Measurements from ENCODE around the gene CYP51A1.

CYP51A1 gene

GRCh38 chr7:92088266-92088665 lies 46.0 kb downstream of the CYP51A1 start:
- TF ChIP-seq, protein P1, sequence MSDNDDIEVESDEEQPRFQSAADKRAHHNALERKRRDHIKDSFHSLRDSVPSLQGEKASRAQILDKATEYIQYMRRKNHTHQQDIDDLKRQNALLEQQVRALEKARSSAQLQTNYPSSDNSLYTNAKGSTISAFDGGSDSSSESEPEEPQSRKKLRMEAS (IDR thresholded peaks at IDR 0.05), result no peak
- TF ChIP-seq TEAD4 (IDR thresholded peaks at IDR 0.05) (no peak), RAD21 (IDR thresholded peaks at IDR 0.05; ENCODE audit: low read depth) (no peak), EGR1 (IDR thresholded peaks at IDR 0.05) (no peak), EP300 (IDR thresholded peaks at IDR 0.05; ENCODE audit: borderline replicate concordance) (no peak), CEBPB (IDR thresholded peaks at IDR 0.05) (no peak), NFIC (IDR thresholded peaks at IDR 0.05) (no peak), TCF12 (IDR thresholded peaks at IDR 0.05; ENCODE audit: low read depth) (no peak), ZBTB7A (IDR thresholded peaks at IDR 0.05; ENCODE audit: low read depth) (no peak), FOXM1 (IDR thresholded peaks at IDR 0.05; ENCODE audit: borderline replicate concordance, low read depth) (no peak), CREB1 (IDR thresholded peaks at IDR 0.05; ENCODE audit: low read depth) (no peak), TAF1 (IDR thresholded peaks at IDR 0.05; ENCODE audit: low read depth) (no peak), YY1 (IDR thresholded peaks at IDR 0.05; ENCODE audit: low read depth) (no peak)
- TF ChIP-seq, protein P2, sequence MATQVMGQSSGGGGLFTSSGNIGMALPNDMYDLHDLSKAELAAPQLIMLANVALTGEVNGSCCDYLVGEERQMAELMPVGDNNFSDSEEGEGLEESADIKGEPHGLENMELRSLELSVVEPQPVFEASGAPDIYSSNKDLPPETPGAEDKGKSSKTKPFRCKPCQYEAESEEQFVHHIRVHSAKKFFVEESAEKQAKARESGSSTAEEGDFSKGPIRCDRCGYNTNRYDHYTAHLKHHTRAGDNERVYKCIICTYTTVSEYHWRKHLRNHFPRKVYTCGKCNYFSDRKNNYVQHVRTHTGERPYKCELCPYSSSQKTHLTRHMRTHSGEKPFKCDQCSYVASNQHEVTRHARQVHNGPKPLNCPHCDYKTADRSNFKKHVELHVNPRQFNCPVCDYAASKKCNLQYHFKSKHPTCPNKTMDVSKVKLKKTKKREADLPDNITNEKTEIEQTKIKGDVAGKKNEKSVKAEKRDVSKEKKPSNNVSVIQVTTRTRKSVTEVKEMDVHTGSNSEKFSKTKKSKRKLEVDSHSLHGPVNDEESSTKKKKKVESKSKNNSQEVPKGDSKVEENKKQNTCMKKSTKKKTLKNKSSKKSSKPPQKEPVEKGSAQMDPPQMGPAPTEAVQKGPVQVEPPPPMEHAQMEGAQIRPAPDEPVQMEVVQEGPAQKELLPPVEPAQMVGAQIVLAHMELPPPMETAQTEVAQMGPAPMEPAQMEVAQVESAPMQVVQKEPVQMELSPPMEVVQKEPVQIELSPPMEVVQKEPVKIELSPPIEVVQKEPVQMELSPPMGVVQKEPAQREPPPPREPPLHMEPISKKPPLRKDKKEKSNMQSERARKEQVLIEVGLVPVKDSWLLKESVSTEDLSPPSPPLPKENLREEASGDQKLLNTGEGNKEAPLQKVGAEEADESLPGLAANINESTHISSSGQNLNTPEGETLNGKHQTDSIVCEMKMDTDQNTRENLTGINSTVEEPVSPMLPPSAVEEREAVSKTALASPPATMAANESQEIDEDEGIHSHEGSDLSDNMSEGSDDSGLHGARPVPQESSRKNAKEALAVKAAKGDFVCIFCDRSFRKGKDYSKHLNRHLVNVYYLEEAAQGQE (IDR thresholded peaks at IDR 0.05; ENCODE audit: low read depth), result no peak
- TF ChIP-seq, protein P3, sequence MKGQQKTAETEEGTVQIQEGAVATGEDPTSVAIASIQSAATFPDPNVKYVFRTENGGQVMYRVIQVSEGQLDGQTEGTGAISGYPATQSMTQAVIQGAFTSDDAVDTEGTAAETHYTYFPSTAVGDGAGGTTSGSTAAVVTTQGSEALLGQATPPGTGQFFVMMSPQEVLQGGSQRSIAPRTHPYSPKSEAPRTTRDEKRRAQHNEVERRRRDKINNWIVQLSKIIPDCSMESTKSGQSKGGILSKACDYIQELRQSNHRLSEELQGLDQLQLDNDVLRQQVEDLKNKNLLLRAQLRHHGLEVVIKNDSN (IDR thresholded peaks at IDR 0.05), result no peak

DNA sequence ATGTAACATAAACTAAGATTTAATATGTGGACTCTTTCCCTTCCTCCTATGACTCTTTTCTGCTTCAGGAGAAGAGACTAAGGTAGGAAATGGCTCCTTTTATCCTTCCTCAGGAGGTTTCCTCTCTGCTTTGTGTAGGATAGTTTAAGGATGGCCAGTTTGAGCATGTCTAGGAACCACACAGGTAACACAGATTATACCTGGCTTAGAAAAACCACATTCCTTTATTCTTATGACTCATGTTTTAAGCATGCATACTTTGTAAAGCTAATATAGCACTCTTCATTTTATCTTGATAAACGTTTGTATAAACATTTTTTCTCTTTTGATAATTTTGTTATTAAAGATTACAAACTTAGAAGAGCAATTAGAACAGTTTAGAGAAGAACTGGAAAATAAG lies 57.8 kb downstream of the CYP51A1 start:
- TF ChIP-seq CREB1 (IDR thresholded peaks at IDR 0.05; ENCODE audit: low read depth) (no peak), TEAD4 (IDR thresholded peaks at IDR 0.05) (peak; percentile 62)

GRCh38 chr7:92075455-92076158 lies 58.7 kb downstream of the CYP51A1 start:
- TF ChIP-seq, protein P2 (IDR thresholded peaks at IDR 0.05; ENCODE audit: low read depth), result no peak
- TF ChIP-seq YY1 (IDR thresholded peaks at IDR 0.05; ENCODE audit: low read depth) (no peak), TAF1 (IDR thresholded peaks at IDR 0.05; ENCODE audit: low read depth) (no peak), TEAD4 (IDR thresholded peaks at IDR 0.05) (no peak), TCF12 (IDR thresholded peaks at IDR 0.05; ENCODE audit: low read depth) (no peak), RAD21 (IDR thresholded peaks at IDR 0.05; ENCODE audit: low read depth) (no peak), EP300 (IDR thresholded peaks at IDR 0.05; ENCODE audit: borderline replicate concordance) (no peak), EGR1 (IDR thresholded peaks at IDR 0.05) (no peak), ZBTB7A (IDR thresholded peaks at IDR 0.05; ENCODE audit: low read depth) (no peak), NFIC (IDR thresholded peaks at IDR 0.05) (no peak), CREB1 (IDR thresholded peaks at IDR 0.05; ENCODE audit: low read depth) (no peak), FOXM1 (IDR thresholded peaks at IDR 0.05; ENCODE audit: borderline replicate concordance, low read depth) (no peak), CEBPB (IDR thresholded peaks at IDR 0.05) (no peak)
- TF ChIP-seq, protein P1 (IDR thresholded peaks at IDR 0.05), result no peak

DNA sequence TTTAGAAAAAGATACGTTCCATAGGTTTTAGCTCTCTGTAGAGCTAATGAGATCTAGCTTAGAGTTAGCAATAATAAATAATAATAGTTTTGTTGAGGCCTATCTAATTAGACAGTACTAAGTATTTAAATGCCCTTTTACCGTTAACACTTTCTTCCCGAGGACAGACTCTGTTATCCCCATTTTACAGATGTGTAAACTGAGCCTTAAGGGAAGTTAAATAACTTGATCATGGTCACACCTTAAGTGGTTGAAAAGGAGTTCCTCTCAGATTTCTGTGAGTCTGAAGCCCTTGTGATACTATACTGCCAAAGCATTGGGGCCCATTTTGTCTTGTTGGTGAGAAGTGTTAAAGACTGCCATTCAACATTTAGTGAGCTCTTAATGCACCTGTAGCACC lies 61.6 kb downstream of the CYP51A1 start:
- TF ChIP-seq, protein P1 (IDR thresholded peaks at IDR 0.05), result no peak
- no peak for TF ChIP-seq RAD21 (IDR thresholded peaks at IDR 0.05; ENCODE audit: low read depth)
- TF ChIP-seq, protein P3 (IDR thresholded peaks at IDR 0.05), result no peak
- no peak for TF ChIP-seq TCF12 (IDR thresholded peaks at IDR 0.05; ENCODE audit: low read depth)
- no peak for TF ChIP-seq EGR1 (IDR thresholded peaks at IDR 0.05)
- TF ChIP-seq YY1 (IDR thresholded peaks at IDR 0.05; ENCODE audit: low read depth), result no peak
- TF ChIP-seq CEBPB (IDR thresholded peaks at IDR 0.05), result no peak
- no peak for TF ChIP-seq FOXM1 (IDR thresholded peaks at IDR 0.05; ENCODE audit: borderline replicate concordance, low read depth)
- TF ChIP-seq TAF1 (IDR thresholded peaks at IDR 0.05; ENCODE audit: low read depth), result no peak
- no peak for TF ChIP-seq EP300 (IDR thresholded peaks at IDR 0.05; ENCODE audit: borderline replicate concordance)
- no peak for TF ChIP-seq CREB1 (IDR thresholded peaks at IDR 0.05; ENCODE audit: low read depth)
- TF ChIP-seq ZBTB7A (IDR thresholded peaks at IDR 0.05; ENCODE audit: low read depth), result no peak
- no peak for TF ChIP-seq NFIC (IDR thresholded peaks at IDR 0.05)
- TF ChIP-seq, protein P2 (IDR thresholded peaks at IDR 0.05; ENCODE audit: low read depth), result no peak
- TF ChIP-seq TEAD4 (IDR thresholded peaks at IDR 0.05), result no peak

All from Ishikawa (cell line).